ENCODE measurements around the gene ABLIM2.

ABLIM2 gene

DNA sequence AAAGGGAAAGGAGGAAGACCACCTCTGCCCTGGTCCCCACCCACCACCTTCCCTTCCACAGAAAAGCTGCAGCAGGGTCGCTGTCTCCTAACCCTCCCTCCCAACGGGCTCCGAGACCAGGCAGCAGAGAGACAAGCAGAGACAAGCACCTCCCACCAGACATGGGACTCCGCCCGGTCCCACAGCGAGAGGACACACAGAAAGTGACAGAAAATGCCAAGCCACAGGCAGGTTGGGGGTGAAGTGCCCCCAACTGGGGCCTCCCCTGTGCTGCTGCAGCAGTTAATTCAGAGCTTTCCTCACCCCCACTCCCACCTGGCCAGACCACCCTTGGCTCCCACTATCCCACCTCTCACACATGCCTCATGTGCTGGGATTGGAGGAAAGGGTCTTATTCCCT, 154.5 kb downstream of the ABLIM2 start:
- DNase-seq (ENCODE audit: low read depth): no peak

- DNase-seq (ENCODE audit: low read depth): no peak
These were observed 155.9 kb downstream of the ABLIM2 start for GRCh38 chr4:8002525-8003309.

GRCh38 chr4:8001564-8002355, 156.9 kb downstream of the ABLIM2 start:
- no peak for DNase-seq (ENCODE audit: low read depth)

- DNase-seq (ENCODE audit: low read depth): no peak
These were observed 157.7 kb downstream of the ABLIM2 start for GRCh38 chr4:8000721-8001491.

GRCh38 chr4:8000247-8000646, 158.4 kb downstream of the ABLIM2 start:
- no peak for DNase-seq (ENCODE audit: low read depth)

DNA sequence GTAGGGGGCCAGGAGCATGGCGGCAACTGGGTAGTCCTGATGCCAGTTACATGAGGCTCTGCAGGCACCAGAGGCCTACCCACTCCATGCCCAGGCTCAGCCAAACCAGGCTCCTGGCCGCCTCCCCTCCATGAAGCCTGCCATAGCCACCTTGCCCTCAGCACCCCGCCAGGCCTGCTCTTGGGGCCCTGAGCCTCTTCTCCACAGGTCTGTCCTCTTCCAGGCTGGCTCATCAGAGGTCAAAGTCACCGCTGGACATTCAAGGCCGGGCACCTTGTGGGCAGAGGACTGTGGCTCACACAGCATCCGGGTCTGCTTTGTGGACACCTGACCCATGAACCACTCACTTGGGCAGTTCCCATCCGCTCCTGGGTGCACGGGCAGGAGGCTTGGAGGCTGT, 158.9 kb downstream of the ABLIM2 start:
- DNase-seq (ENCODE audit: low read depth): no peak

GRCh38 chr4:7999279-7999678, 159.3 kb downstream of the ABLIM2 start:
- DNase-seq (ENCODE audit: low read depth): no peak

DNA sequence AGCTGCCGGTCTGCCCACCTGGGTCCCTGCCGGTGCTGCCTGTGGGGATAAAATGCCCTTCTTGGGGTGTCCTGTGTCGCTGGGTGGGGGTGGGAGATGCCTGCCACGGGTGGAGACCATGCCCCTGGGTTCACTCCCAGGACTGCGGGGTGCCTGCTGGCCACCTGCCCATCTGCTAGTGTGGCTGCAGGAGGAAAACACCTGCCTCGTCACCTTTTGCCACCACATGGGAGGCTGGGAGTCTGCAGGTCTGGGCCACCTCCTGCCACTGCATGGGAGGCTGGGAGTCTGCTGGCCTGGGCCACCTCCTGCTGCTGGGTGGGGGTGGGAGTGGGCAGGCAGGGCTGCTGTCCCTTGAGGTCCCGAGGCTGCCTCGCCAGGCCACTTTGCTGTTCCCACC, 160.2 kb downstream of the ABLIM2 start:
- no peak for DNase-seq (ENCODE audit: low read depth)

DNA sequence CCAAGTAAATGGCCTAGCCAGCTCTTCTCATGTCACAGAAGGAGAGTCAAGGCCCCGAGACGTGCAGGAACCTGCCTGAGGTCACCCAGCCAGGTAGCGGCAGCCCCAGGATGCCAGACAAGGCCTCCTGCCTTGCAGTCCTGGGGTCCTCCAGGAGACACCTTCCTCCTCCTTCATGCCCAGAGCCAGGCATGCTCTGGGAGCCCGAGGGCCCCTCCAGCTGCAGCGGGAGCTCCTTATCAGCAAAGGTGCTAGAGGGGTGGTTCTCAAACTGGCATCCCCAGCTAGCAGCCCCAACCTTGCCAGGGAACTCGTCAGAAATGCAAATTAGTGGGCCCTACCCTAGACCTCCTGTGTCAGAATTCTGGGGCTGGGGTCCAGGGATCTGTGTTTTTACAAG, 162.7 kb downstream of the ABLIM2 start:
- no peak for DNase-seq (ENCODE audit: low read depth)

DNA sequence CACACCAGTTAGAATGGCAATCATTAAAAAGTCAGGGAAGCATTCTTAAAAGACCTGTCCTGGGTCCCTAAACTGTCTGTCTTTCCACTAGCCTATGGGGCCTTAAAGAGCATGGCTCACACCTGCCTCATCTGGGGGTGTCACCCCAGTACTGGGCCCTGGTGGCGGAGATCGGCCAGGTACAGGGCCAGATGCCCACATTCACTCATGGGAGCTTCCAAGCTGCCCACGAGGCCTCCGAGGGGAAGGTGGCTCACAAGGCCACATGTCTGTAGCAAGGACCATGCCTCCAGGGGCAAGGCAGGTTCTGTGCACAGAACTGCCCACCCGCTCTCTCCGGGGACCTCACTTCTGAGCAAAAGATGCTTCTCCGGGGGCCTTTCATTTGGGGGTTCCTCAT, 163.5 kb downstream of the ABLIM2 start:
- DNase-seq (ENCODE audit: low read depth): no peak

DNA sequence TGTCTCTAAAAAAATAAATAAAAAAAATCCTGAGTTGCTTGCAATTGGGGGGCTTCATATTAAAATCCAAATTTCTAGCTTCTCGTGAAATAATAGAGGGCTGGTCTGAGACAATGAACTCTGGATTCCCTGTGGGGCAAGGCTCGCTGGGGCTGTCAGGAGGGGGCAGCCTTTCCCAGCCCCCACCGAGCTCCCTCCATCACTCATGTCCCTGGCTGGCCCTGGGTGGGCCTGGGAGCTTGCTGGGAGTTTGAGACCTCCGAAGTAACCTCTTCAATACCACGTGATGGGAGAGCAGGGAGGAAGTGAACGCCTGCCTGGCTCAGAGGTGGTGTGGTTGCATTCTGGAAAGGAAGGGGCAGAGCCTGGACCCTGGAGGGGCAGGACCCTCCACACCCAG, 164.9 kb downstream of the ABLIM2 start:
- no peak for DNase-seq (ENCODE audit: low read depth)

GRCh38 chr4:7992846-7993245, 165.8 kb downstream of the ABLIM2 start:
- no peak for DNase-seq (ENCODE audit: low read depth)

DNA sequence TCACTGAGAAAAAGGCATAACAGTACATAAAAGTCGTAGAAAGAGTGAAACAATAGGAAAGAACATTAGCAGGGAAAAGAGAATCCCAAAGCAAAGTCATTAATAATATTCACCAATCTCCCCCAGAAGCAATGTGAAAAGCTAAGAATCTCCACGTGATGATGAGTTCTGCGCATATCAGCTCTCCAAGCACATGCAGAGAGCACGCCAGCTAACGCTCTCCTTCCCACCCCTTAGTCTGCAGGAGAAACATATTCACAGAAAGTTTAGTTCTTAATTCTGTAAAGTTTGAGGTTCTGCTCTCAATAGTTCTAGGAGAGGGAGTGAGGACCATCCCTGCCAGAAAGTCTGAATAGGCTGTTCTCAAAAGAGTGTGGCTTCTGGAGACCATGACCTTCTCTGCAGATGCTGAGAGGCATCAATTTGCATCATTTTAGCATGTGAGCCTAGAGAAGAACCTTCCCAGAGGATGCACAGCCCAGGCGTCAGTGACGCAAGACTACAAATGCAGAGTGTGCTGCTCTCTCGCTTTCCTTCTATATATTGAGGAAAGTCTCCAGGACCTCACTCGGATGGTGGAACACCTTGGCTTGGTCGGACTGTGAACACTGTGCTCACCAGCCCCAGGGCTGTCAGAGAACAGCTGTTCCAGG, 167.7 kb downstream of the ABLIM2 start:
- no peak for DNase-seq (ENCODE audit: low read depth)

GRCh38 chr4:7989654-7990053, 169.0 kb downstream of the ABLIM2 start:
- no peak for DNase-seq (ENCODE audit: low read depth)

DNA sequence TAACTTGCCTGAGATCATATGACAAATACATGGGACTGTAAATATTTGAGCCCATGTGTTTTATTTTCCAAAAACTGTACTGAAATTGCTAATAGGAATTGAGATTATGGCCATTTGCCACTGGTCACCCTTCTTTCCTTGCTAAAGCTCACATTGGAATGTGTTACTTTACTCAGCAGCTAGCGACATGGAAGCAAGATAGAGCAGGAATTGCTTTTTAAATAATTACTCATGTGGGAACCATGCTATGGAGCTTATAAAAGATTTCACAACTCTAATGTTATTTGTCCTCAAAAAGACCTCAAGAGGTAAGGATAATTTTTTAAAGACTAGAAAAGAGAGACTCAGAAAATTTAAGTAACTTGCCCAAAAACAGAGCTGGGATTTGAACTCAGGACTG, 170.2 kb downstream of the ABLIM2 start:
- no peak for DNase-seq (ENCODE audit: low read depth)

GRCh38 chr4:7987148-7987989, 171.2 kb downstream of the ABLIM2 start:
- peak; percentile 63 for DNase-seq (ENCODE audit: low read depth)

DNA sequence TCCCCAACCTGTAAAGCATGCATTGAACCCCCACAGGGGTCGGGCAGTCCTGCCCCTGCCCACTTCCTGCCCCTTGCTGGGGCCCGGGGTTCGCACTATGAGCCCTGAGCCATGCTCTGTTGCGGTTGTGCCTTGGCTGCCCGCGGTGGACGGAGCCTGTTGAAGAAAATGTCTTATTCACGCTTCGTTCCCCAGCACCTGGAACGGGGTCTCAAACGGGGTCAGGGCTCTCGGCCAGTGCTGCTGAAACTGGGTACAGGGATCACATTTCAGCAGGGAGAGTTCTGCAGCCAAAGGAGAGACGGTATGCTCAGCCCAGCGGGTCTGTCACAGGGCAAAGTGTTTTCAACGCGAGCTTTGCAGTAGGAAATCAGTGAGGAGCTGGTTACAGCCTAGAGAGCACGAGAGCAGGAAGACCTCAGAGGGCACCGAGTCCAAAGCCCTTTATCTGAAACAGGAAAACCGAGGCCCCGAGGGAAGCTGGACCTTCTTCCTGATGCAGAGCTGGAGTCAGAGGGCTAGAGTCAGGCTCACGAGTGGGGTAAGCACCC, 172.6 kb downstream of the ABLIM2 start:
- DNase-seq (ENCODE audit: low read depth): no peak

GRCh38 chr4:7985072-7985471, 173.5 kb downstream of the ABLIM2 start:
- DNase-seq (ENCODE audit: low read depth): no peak

DNA sequence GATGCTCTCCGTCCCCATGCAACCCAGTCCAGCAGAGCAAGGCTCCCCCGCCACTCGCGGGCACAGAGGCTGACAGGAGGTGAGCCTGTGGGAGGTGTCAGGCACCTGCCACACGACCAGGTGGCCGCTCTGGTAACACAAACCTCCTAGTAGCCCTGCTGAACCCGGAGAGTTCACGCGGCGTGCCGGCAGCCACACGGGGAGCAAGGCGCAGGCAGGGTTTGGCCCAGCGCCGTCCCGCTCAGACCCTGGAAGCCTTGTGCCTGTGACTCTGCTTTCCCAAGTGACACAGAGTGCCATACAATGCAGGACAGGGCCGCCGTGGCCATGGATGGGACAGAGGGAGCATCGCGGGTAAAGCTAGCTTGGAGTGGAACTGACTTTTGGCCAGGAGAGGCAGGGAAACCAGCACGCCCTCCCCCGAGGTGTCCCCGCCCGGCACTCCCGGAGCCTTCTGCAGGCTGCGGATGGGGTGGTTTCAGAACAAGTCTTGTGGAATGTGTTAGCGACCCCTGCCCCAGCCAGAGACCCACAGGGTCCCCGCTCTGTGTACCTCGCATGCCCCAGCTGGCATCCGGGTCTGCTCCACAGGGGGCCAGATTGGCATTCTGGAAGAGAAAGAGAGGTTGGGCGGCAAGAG, 174.2 kb downstream of the ABLIM2 start:
- DNase-seq (ENCODE audit: low read depth): no peak

DNA sequence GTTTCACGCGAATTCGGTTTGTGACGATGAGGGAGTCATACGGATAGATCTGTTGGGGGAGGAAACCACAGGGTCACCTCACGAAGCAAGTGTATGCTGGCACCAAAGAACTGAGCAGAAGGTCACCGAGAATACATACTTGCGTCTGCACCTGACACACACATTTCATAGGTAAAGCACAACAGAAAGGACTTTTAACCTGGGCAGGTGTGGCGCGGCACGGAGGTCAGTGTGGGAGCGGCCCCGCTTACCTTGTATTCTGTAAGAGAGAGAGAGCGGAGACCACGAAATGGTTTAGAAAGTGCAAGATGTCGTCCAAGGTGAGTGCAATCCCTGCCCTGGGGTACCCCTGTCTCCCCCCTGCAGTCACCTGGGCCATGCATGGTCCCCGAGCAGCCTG, 175.3 kb downstream of the ABLIM2 start:
- no peak for DNase-seq (ENCODE audit: low read depth)
